ENCODE results near the gene SDR9C7. TPM values are rescaled to one million over a fixed set of nuclear protein-coding genes. Genes with fewer than 3 reads are reported as not detected.
"Not testable (repeated sequence)": the region's sequence is repeated elsewhere in the genome, so short reads cannot be mapped to it uniquely, and the experiment has no call there.

The SDR9C7 gene
- total RNA-seq, 1 donor from 2014 or later: not detected

GRCh38 chr12:56951582-56952339 is 17.6 kb upstream of the SDR9C7 start:
- TF ChIP-seq CTCF (IDR thresholded peaks at IDR 0.05; ENCODE audit: insufficient read depth, low read length, poor library complexity, severe bottlenecking): no peak
- Histone ChIP-seq H3K4me3 (ENCODE audit: low read depth, low read length) (no peak overlapping the region), H3K36me3 (ENCODE audit: control insufficient read depth, insufficient read depth, low read length) (no peaks in the 10 kb centered on the region), H3K27me3 (ENCODE audit: control insufficient read depth, insufficient read depth, low read length) (no peaks in the 10 kb centered on the region)
- no peak for DNase-seq (ENCODE audit: low read depth)

DNA sequence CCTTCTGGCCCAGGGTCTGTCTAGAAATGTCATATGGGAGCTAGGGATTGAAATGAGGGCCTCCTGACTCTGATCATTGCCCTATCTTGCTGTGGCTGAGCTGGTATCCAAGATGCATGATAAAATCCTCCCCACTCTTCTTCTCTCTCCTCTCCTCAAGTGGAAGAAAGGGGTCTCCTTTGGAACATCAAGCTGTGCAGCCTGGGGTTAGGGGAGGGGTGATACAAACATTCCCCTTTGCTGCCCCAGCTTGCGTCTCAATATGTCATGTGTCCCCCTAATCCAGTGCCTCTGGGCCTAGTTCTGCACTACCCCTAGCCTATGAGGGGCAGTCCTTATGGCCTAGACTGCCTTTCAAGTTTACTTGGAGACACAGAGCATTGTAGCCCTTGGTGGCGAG is 14.7 kb upstream of the SDR9C7 start:
- TF ChIP-seq CTCF (IDR thresholded peaks at IDR 0.05; ENCODE audit: insufficient read depth, low read length, poor library complexity, severe bottlenecking): no peak
- no peak for DNase-seq (ENCODE audit: low read depth)
- no peak overlapping the region for H3K4me3 ChIP-seq (ENCODE audit: low read depth, low read length)
- no peaks in the 10 kb centered on the region for H3K36me3 ChIP-seq (ENCODE audit: control insufficient read depth, insufficient read depth, low read length)
- H3K27me3 ChIP-seq (ENCODE audit: control insufficient read depth, insufficient read depth, low read length): no peaks in the 10 kb centered on the region

DNA sequence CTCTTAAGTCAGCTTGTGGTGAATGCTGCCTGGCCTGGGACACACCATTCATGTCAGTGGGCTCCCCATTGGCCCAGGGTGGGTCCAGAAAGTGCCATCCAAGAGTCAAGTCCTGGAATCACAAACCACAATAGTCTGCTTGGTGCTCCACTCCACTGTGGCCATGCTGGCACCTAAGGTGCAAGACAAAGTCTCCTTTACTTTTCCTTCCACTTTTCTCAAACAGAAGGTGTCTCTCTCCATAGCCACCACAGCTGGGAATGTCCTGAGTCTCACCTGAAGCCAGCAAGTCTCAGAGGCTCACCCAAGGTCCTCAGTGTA is 14.2 kb upstream of the SDR9C7 start:
- H3K4me3 ChIP-seq (ENCODE audit: low read depth, low read length): no peak overlapping the region
- no peaks in the 10 kb centered on the region for H3K27me3 ChIP-seq (ENCODE audit: control insufficient read depth, insufficient read depth, low read length)
- no peak for TF ChIP-seq CTCF (IDR thresholded peaks at IDR 0.05; ENCODE audit: insufficient read depth, low read length, poor library complexity, severe bottlenecking)
- DNase-seq (ENCODE audit: low read depth): no peak
- H3K36me3 ChIP-seq (ENCODE audit: control insufficient read depth, insufficient read depth, low read length): no peaks in the 10 kb centered on the region

DNA sequence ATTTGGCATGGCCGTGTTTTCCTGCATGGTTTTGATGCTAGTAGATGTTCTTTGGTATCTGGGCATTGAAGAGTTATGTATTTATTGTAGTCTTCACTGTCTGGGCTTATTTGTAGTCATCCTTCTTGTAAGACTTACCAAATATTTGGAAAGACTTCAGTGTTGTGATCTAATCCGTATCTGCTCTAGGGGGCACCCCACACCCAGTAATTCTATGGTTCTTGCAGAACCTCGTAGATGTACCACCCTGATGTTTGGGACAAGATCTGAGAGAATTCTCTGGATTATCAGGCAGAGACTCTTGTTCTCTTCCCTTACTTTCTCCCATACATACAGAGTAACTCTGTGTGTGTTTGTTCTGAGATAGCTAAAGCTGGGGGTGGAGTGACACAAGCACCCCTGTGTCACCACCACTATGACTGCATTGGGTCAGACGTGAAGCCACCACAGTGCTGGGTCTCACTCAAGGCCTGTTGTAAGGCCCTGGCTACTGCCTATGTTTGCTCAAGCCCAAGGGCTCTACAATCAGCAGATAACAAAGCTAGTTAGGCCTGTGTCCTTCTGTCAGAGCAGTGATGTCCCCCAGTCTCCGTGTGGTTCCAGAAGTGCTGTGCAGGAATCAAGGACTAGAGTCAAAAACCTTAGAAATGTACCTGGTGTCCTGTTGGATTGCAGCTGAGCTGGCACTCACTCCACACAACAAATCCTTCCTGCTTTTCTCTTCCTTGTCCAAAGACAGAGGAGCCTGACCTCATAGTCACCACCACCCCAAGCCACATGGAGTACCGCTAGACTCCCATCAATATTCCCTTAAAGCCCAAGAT is 13.6 kb upstream of the SDR9C7 start:
- Histone ChIP-seq H3K27me3 (ENCODE audit: control insufficient read depth, insufficient read depth, low read length) (no peaks in the 10 kb centered on the region), H3K36me3 (ENCODE audit: control insufficient read depth, insufficient read depth, low read length) (no peaks in the 10 kb centered on the region), H3K4me3 (ENCODE audit: low read depth, low read length) (no peak overlapping the region)
- no peak for TF ChIP-seq CTCF (IDR thresholded peaks at IDR 0.05; ENCODE audit: insufficient read depth, low read length, poor library complexity, severe bottlenecking)
- DNase-seq (ENCODE audit: low read depth): no peak

- Histone ChIP-seq H3K4me3 (ENCODE audit: low read depth, low read length) (no peak overlapping the region), H3K27me3 (ENCODE audit: control insufficient read depth, insufficient read depth, low read length) (no peaks in the 10 kb centered on the region), H3K36me3 (ENCODE audit: control insufficient read depth, insufficient read depth, low read length) (no peaks in the 10 kb centered on the region)
- DNase-seq (ENCODE audit: low read depth): no peak
- TF ChIP-seq CTCF (IDR thresholded peaks at IDR 0.05; ENCODE audit: insufficient read depth, low read length, poor library complexity, severe bottlenecking): no peak
These were observed 9.7 kb upstream of the SDR9C7 start for GRCh38 chr12:56943878-56944277.

DNA sequence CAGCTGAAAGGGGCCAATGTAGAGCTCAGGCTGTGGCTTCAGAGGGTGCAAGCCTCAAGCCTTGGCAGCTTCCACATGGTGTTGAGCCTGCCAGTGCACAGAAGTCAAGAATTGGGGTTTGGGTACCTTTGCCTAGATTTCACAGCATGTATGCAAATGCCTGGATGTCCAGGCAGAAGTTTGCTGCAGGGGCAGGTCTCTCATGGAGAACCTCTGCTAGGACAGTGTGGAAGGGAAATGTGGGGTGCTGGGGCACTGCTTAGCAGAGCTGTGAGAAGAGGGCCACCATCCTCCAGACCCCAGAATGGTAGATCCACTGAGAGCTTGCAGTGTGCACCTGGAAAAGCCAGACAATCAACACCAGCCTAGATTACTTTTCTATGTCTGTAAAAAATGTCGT is 9.2 kb upstream of the SDR9C7 start:
- H3K27me3 ChIP-seq (ENCODE audit: control insufficient read depth, insufficient read depth, low read length); DNase-seq (ENCODE audit: low read depth); H3K4me3 ChIP-seq (ENCODE audit: low read depth, low read length); H3K36me3 ChIP-seq (ENCODE audit: control insufficient read depth, insufficient read depth, low read length): not testable (repeated sequence)

Measured in kidney epithelial cell (primary cell).